ENCODE measurements around the gene IPMK.

DNA sequence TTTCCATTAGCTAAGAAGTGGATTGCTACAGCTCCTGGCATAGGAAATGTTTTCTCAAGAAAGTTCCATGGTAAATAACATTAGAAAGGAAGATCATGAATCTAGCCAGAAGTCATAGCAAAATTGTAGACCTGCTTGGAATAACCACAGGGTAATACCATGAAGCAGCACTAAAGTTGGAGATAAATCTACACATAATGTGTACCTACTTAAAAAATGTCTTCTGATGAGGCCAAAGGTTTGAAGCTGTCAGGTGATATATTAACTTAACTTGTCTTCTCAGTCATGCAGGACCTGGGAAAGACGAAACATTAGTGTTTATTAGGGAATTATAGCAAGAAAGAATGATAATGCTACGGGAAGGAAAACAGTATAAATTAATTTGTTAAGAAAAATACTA lies 7.6 kb upstream of the IPMK start:
- no peak for TF ChIP-seq EZH2 (IDR thresholded peaks at IDR 0.05; ENCODE audit: borderline replicate concordance, low read depth, low read length, severe bottlenecking)
- TF ChIP-seq, protein P1, sequence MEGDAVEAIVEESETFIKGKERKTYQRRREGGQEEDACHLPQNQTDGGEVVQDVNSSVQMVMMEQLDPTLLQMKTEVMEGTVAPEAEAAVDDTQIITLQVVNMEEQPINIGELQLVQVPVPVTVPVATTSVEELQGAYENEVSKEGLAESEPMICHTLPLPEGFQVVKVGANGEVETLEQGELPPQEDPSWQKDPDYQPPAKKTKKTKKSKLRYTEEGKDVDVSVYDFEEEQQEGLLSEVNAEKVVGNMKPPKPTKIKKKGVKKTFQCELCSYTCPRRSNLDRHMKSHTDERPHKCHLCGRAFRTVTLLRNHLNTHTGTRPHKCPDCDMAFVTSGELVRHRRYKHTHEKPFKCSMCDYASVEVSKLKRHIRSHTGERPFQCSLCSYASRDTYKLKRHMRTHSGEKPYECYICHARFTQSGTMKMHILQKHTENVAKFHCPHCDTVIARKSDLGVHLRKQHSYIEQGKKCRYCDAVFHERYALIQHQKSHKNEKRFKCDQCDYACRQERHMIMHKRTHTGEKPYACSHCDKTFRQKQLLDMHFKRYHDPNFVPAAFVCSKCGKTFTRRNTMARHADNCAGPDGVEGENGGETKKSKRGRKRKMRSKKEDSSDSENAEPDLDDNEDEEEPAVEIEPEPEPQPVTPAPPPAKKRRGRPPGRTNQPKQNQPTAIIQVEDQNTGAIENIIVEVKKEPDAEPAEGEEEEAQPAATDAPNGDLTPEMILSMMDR (IDR thresholded peaks at IDR 0.05; ENCODE audit: borderline replicate concordance, extremely low read depth, low read length, poor library complexity, severe bottlenecking) = no peak

All from DND-41 (cell line).